Upper lobe of left lung (tissue), 4 donors: ENCODE measurements around the gene CTAGE1.

Experiments
- CTCF ChIP-seq, 6 experiments: fragments of 450-650 bp in 4 of 6; fragments of 200-600 bp in 2 of 6; sonication (generic) in 2 of 6; IDR thresholded peaks; one replicate each; pipeline ENCODE4 v1.5.1; 2016 to 2019; ENCODE audit warnings: antibody characterized with exemption in 6 of 6
- EP300 ChIP-seq, 4 donors: sonication (generic); formaldehyde crosslinking; IDR thresholded peaks; one replicate each; pipeline ENCODE4 v1.5.1; 2017; ENCODE audit warnings: antibody characterized with exemption in 4 of 4, control low read depth in 2 of 4
- POLR2A ChIP-seq, 4 donors: fragments of 450-650 bp; IDR thresholded peaks; one replicate each; pipeline ENCODE4 v1.5.1; 2016 to 2017; ENCODE audit warnings: antibody characterized with exemption in 4 of 4, mild to moderate bottlenecking in 2 of 4

GRCh38 chr18:22434973-22435608, 17.4 kb upstream of the CTAGE1 start:
- TF ChIP-seq CTCF (IDR thresholded peaks at IDR 0.05) (no peak), POLR2A (IDR thresholded peaks at IDR 0.05) (no peak), EP300 (IDR thresholded peaks at IDR 0.05) (no peak)
